ENCODE measurements around the gene CFAP58.

The CFAP58 gene

DNA sequence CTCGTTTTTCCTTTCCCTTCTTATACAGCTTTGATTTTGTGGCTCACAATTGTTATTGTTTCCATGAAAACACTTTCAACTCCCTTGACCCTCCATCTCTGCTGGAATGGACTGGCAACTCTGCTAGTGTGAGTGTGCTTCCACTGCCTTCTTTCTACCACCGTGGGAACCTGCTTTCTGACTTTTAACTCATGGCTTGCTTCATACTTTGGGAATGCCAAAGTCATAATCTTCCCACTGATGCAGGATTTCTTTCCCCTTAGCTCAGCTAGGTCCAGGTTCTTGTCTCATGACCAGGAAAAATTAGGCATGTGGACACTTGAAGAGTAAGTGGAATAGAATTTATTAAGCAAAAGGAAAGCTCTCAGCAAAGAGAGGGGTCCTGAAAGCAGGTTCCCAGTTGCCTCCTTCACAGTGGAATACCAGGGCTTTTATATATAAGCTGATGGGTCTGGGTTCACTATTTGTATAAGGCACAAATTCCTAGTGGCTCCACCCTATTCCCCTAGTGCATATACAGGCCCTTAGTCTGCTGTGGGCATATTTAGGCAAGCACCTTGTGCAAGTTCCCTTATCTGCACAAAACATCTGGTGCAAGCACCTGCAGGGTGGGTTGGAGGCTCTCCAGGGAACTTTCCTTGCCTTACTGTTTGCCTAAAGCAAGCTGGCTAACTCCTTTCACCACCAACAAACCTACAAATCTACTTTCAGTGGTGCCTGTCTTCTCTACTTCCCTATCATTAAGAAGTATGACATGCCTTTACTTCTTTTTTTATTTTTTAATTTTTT lies 119.5 kb downstream of the CFAP58 start:
- in situ Hi-C loops (cut with MboI; ENCODE audit: low sequenced_read_pairs) = no loop called here

DNA sequence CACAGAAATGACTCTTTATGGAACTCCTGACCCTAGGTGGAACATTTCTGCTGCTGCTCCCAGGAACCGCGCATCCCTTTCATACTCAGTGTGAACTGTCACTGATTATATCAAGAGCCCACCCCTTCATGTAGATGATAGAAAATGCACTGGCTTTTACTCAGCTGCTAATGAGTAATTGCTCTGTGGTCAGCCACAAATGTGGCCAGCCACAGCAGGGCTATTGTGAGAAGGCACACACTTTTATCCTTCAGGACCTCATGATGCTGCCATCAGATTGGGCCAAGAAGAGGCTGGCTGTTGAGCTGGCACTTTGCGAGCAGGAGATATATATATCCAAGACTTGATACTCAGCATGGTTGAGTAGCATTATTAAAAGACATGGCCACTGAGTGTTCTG lies 124.7 kb downstream of the CFAP58 start:
- in situ Hi-C loops (cut with MboI; ENCODE audit: low sequenced_read_pairs) = no loop called here

DNA sequence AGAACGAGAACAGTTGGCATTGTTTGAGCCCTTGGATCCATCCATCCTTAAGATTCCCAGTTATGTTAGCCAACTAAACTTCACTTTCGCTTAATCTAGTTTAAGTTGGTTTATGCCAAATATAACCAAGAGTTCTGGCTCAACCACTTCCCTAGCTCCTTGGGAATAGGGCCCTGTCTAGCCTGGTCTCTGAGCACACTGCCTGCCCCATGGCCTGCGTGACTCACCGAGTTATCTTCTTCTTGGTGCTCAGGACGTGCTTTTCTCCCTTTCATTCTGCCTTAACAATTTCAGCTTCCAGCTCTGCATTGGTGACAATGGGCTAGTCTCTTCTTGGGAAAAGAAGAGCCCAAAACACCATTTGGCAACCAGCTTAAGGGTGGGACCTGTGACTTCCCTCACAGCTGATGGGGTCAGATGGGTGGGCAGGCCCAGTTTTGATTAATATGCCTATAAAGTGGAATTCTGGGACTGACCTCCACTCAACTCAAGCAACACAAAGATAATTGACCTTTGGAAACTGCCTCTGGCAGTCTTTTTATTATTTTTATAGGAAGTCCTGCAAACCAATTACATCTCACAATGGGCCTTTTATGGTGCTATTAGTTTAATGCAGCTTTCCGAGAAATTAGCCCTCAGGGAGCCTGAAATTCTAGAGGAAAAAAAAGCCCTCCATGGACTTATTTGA lies 126.4 kb downstream of the CFAP58 start:
- in situ Hi-C loops (cut with MboI; ENCODE audit: low sequenced_read_pairs) = no loop called here

DNA sequence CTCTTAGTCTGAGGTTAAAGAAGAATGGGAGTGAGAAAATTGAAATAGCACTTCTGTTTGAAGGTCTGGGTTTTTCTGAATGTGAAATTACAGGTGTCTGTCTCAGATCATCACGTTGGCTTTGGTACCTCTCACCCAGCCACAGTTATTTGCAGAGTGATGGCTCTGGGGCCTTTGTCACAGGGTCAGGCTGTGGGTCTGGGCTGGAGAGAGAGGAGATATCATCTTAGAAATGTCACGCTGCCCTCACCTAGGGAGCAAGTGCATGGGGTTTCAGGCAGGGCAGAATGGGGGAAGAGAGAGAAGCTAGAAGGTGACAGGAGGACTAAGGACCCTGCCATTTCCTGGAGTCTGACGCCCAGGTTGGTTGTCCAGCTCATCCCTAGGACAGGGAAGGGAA lies 127.2 kb downstream of the CFAP58 start:
- in situ Hi-C loops (cut with MboI; ENCODE audit: low sequenced_read_pairs) = no loop called here

DNA sequence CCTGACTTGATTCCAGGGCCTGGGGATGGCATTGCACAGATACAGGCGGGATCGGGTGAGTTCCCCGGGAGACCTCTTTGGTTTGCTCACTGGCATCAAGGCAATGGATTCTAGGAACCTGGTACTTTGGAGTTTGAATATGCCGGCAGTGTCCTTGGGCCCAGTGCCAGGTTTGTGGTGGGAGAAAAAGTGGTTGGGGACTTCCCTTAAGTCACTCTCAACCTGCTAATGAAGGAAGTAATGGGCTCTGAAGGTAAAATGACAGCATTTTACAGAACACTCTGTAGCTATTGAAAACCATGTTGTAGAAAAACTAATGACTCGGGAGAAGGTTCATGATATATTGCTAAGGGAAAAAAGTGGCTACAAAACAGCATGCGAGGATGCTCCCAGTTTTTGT lies 129.9 kb downstream of the CFAP58 start:
- in situ Hi-C loops (cut with MboI; ENCODE audit: low sequenced_read_pairs) = no loop called here

DNA sequence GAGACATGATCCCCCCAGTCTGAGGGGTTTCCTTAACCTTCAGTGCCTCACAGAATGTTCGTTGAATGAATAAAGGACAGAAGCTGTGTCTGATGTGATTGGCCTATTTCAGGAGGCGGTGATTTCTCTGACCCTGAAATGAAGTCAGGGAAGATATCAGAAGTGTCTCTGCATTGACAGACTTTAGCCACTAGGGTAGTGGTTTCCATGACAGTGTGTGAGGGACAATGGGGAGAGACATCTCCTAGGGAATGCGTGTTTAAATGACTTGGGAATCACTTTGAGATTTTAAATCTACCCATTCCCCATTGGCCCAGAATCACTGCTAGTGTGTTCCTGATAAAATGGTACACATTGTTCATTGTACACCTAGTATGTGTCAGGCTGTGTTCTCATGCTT lies 132.0 kb downstream of the CFAP58 start:
- in situ Hi-C loops (cut with MboI; ENCODE audit: low sequenced_read_pairs) = no loop called here

DNA sequence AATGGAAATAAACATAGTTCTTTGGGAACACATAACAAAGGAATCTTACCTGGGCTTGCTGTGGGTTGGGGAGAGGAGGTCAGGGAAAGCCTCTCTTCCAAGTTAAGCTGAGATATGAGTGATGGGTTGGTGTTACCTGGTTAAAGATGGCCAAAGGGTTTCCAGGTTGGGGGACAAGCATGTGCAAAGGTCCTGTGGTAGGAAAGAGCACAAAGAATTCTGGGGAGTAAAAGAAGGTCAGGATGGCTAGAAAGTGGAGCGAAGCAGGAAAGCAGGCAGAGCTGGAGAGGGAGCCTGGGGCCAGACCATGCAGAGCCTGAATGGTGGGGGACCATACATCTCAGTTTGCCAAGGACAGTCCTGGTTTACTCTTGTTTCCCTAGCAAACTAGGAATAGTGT lies 133.2 kb downstream of the CFAP58 start:
- in situ Hi-C loops (cut with MboI; ENCODE audit: low sequenced_read_pairs) = no loop called here

DNA sequence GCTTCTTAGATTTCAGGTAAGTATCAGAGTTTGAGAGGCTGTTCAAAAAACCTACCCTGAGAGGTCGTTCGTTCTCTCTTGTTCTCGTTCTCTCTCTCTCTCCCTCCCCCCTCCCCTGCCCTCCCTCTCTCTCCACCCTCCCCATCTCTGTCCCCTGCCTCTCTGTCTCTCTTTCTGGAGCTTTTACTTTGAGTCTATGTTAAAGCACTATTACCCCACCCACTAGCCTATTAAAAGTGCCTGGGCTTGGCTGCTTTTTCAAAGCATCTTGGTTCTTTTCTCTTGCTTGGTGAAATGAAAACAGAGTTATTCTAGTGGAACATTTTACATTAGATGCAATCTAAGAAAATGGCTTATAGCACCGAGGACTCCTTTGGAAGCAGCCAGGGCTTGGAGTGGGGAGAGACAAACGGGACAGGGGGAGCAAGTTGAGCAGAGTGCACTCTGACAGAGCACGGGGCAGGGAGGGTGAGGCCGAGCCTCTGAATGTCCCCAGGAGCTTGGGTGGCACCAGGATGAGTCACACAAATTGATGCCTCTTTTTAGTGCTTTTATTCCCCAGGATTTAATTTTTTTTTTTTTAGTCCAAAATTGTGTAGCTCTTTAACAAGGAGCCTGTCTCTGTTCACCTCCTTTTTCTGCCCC lies 134.3 kb downstream of the CFAP58 start:
- in situ Hi-C loops (cut with MboI; ENCODE audit: low sequenced_read_pairs) = no loop called here

DNA sequence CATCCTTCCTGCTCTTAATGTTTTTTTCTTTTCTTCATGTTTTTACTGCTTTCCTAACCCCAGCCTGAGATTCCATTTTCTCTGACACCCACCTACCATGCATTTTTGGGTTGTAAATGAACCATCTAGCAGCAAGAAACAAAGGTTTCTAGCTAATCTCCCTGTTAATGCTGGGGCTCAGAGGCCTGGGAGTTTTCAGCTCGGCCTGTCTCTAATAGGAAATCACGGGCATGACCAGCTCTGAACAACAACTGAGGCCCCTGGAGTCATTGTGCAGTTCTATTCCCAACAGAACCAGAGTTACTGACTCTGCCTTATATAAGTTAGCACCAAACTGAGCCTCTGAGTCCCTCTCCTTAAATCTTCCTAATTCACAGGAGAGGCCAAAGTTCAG lies 134.8 kb downstream of the CFAP58 start:
- in situ Hi-C loops (cut with MboI; ENCODE audit: low sequenced_read_pairs) = no loop called here

DNA sequence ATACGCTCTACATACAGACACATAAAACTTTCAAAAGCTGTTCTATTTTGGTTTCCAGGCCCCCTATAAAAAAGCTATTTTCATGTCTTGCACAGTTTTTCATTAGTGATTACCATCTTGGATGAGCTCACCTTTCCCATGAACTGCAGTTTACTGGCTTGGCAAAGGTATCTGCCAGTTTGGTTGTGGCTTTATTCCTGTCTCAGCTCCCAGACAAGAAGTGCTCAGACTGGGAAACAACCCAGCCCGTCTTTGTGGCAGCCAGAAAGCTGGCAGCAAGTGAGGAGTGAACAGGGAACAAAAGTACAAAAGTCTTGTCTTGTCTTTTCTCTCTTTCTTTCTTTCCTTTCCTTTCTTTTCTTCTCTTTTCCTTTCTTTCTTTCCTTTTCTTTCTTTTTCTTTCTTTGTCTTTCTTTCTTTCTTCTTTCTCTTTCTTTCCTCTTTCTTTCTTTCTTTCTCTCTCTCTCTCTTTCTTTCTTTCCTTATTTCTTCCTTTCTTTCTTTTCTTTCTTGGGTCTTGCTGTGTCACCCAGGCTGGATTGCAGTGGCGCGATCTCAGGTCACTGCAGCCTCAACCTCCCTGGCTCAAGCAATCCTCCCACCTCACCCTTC lies 138.8 kb downstream of the CFAP58 start:
- in situ Hi-C loops (cut with MboI; ENCODE audit: low sequenced_read_pairs) = no loop called here

DNA sequence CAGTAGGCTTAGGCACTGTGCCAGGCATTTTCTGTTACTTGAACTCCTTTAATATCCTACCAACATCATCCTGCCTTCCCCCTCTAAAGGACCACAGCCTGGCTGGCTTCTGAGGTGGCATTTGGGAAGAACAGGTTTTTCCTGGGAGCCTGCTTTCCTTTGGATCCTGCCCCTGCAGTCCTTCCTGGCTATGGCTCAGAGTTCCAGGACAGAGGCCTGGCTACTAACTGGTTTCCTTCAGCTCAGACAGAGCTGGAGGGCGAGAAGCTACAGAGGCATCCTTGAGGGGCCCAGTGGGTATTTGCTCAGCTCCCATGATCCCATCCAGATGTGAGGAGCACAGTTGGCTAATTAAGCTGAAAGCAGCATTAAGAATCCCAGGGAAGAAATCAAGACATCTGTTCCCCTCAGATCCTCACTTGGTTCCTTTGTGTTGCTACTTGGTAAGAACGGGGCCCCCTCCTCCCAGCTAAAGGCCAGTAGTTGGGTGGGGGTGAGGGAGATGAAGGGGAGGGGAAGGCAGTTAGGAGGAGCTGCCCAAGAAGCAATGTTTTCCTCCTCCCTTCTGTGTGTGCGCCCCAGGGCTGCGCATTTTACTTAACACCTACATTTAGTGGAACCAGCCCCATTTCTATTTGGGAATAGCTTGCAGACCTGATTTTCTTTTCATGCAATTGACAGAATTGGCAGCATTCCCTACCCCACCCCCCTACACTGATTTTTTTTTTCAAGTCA lies 144.9 kb downstream of the CFAP58 start:
- in situ Hi-C loops (cut with MboI; ENCODE audit: low sequenced_read_pairs) = no loop called here

DNA sequence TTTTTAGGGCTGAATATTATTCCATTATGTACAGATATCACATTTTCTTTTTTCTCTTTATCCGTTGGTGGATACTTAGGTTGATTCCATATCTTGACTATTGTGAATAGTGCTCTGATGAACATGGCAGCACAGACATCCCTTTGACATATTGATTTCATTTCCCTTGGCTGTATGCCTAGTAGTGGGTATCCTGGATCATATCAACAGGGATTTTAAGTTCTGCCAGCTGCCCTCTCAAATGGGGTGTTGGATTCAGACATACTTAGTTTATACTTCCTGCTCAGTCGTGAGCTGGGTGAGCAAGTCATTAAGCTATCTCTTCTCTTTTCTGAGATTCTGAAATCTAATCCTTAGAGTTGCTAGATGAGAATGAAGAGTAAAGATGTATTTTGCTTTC lies 147.8 kb downstream of the CFAP58 start:
- in situ Hi-C loops (cut with MboI; ENCODE audit: low sequenced_read_pairs) = no loop called here

DNA sequence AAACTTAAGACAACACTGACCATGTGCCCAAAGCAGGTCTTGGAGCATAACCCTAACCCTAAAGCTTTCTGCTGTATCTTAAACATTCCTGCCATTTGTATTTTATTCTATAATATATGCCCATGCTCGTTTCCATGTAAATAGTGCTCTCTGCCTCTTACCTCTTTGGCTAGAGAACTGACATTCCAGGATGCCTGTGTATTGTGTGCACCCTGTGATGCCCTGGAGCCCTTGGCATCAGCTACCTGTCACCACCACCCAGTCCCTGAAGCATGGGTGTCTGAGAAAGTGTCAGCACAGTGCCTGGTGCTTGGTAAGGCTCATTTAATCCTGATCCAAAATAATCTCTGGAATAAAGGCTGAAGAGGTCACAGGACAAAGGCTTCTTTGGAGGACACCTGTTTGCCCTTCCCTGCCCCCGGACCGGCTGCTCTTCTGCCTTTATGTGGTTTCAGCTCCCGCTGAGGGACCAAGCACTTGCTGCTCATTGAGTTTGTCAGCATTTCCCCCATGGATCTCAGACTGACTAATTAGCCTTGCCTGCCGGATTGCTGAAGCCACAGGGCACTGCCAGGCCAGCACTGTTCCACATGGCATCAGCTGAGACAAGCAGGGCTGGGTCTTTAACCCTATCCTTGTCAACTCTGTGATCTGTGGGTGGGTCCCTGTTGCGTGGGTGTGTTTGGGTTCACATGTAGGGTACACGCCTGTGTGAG lies 148.4 kb downstream of the CFAP58 start:
- in situ Hi-C loops (cut with MboI; ENCODE audit: low sequenced_read_pairs) = no loop called here

DNA sequence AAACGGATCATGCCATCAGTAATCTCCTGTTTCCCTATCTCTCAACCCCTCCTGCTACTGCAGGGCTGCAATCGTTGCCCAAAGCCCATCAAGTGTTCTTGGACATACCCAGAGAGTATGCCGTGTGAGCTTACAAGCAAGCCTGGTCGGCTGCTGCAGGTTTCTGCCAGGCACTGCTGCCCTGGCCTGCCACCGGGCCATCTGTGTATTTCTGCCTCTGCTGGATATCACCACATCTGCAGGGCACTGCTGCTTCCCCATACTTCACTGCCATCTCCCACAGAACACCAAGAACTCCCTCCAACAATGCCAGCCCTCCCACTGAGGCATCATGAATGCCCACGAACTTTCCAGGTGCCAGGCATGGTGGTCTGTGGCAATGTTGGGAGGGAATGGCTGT lies 149.3 kb downstream of the CFAP58 start:
- in situ Hi-C loops (cut with MboI; ENCODE audit: low sequenced_read_pairs) = no loop called here
